Stimulated activated CD4-positive, alpha-beta T cell treated with anti-CD3 and anti-CD28 coated beads, TNF-alpha, amount 100 ng/mL, for 24 hours (primary cell): ENCODE measurements around the gene A4GALT.
"Not testable (repeated sequence)": the region's sequence is repeated elsewhere in the genome, so short reads cannot be mapped to it uniquely, and the experiment has no call there.

Source experiments
- DNase-seq, 3 experiments: peaks; one replicate each; pipeline ENCODE4 v3.0.0-alpha.2; 2020; ENCODE audit warnings: low read depth in 3 of 3

The A4GALT gene

DNA sequence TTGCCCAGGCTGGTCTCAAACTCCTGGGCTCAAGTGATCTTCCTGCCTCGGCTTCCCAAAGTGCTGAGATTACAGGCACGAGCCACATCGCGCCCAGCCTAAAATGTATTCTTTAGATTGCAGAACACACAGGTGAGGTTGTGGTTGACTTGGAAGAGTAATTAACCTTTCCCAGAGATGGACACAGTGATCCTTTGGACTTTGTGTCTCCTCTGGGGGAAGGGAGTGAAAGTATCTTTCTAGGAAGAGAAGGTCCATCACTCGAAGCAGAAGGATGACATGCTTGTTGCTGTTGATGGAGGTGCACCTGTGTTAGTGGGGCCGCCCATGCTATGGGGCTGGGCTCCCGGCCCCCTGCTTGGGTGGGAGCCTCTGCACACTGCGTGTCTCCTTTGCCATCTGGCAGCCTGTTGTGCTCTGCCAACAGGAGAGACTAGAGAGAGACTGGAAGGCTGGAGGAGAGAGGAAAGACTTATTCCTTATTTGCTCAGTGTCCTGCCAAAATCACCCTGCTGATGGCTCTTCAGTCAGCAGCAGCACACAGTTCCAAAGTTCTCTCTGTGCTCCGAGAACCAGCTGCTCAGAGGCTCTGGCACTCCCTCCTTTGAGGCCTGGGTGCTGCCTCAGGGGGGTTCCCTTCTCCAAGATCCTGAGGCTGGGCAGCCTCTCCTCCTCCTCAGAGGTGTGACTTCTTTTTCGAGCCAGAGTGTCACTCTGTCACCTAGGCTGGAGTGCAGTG, 38.4 kb downstream of the A4GALT start:
- no peak for DNase-seq

DNA sequence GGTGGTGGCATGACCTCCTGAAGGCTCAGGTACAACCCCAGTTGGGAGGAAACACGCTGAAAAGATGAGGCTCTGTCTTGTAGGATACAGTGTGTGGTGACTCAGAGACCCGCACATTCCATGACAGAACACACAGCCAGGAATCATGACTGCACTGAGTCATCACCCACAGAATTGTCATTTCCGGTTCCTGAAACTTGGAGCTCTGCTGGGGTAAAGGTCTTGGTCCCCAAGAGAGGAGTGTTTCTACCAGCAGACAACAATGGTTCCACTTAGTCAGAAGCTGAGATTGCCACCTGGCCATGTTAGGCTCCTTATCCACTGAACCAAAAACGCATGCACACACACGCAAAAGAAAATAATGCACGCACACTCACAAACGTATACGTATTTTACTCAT, 40.0 kb downstream of the A4GALT start:
- DNase-seq, result peak in 1 of 3 experiments; percentile 5

DNA sequence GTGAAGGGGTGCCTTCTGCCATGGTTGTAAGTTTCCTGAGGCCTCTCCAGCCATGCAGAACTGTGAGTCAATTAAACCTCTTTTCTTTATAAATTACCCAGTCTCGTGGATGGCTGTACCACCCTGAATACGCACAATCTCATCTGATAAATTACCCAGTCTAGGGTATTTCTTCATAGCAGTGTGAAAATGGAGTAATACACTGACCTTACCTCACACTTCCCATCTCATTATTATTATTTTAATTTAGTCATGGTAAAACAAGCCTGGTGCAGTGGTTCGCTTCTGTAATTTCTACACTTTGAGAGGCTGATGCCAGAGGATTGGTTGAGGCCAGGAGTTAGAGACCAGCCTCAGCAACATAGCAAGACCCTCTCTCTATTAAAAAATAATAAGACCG, 41.0 kb downstream of the A4GALT start:
- DNase-seq, result no peak

DNA sequence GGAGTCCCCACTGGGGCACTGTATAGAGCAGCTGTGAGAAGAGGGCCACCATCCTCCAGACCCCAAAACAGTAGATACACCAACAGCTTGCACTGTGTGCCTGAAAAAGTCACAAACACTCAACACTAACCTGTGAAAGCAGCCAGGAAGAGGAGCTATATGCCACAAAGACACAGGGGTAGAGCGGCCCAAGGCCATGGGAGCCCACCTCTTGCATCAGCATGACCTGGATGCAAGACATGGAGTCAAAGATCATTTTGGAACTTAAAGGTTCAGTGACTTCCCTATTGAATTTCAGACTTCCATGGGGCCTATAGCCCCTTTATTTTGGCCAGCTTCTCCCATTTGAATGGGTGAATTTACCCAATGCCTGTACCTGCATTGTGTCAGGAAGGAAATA, 41.8 kb downstream of the A4GALT start:
- no peak for DNase-seq

DNA sequence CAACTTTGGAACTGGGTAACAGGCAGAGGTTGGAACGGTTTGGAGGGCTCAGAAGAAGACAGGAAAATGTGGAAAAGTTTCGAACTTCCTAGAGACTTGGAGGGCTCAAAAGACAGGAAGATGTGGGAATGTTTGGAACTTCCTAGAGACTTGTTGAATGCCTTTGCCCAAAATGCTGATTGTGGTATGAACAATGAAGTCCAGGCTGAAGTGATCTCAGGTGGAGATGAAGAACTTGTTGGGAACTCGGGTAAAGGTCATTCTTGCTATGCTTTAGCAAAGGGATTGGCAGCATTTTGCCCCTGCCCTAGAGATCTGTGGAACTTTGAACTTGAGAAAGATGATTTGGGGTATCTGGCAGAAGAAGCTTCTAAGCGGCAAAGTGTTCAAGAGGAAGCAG, 42.7 kb downstream of the A4GALT start:
- not testable (repeated sequence) for DNase-seq

DNA sequence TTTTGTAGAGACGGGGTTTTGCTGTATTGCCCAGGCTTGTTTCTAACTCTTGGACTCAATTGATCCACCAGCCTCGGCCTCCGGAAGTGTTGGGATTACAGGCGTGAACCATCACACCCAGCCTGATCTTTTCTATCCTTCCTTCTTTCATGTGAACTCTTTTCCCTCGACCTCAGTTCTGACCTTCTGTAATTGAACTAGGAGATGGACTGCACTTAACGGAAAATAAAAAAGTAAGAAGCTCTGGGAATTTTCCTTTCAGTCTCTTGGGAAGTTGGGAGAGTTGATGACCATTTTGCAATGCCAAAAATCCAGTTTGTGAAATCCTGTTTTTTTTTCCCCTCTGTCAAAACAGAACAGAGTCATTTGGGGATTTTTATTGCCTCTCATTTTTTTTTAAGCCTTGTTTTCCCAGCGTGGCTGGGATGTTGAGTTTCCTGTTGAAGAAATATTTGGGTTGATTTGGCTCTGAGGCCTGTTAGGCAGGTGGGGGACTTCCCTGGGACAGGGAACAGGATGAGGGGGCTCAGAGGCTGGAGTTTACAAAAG, 44.5 kb downstream of the A4GALT start:
- DNase-seq, result no peak

DNA sequence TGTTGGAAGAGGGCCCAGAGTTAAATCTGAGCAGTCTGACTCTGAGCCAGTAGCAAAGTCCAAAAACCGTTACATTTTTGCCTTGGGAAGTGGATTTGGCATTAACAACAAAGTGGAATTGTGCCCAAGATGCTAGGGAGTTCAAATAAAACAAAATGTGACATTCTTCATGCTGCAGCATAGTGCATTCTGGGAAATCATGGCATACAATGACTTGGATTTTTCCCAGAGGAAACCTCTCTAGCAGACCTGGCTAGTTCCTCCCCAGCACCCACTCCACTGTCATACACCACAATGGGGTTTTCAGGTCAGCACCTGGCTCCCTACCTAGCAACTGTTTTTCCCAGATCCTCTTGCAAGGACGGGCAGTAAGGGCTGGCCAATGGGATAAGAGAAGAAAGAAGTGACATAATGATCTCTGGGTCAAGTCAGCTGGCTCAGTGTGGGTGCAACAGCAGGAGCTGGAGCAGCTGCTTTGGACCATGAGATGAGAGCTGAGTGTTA, 46.7 kb downstream of the A4GALT start:
- DNase-seq, result no peak

DNA sequence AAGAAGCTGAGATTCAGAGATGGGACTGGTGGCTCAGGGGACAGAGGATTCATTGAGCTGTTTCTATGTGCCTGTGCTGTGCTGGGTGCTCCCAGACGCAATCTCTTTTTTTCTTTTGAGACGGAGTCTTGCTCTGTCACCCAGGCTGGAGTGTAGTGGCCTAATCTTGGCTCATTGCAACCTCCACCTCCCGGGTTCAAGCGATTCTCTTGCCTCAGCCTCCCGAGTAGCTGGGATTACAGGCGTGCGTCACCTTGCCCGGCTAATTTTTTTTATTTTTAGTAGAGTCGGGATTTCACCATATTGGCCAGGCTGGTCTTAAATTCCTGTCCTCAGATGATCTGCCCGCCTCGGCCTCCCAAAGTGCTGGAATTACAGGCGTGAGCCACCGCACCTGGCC, 47.6 kb downstream of the A4GALT start:
- DNase-seq, result not testable (repeated sequence)

DNA sequence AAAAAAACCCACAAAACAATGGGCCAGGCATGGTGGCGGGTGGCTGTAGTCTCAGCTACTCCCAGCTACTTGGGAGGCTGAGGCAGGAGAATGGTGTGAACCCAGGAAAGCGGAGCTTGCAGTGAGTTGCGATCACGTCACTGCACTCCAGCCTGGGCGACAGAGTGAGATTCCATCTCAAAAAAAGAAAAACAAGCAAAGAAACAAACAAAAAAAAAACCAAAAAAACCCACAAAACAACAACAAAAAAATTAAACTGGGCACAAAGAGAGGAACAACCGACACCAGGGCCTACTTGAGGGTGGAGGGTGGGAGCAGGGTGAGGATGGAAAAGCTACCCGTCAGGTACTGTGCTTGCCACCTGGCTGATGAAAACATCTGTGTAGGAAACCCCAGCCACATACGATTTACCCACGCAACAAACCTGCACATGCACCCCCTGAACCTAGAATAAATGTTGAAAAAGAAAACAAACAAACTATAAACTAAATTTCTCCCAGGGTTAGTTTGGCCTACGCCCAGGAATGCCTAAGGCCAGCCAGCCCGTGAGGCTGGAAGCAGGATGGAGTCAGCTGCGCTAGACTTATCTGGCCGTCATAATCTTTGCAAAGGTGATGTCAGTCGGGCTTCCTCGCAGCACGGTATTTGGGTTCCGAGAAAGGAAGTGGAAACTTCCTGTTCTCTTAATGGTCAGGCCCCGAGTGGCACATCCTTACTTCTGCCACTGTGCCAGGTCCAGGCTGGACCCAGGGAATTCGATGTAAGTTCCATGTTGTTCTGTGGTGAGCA, 49.6 kb downstream of the A4GALT start:
- DNase-seq, result no peak

DNA sequence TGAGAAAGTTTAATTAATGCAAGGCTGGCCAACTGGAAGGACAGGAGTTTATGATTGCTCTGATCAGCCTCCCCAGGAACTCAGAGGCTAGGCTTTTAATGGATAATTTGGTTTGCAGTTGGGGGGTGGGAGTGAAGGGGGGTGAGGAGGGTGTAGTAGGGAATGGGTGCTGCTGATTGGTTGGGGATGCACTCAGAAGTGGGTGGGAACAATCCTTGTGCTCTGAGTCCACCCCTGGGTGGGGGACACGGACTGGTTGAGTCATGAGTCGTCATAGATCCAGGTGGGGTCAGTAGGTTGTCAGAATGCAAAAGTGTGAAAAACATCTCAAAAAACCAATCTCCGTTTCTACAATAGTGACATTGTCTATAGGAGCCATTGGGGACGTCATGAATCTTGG, 50.6 kb downstream of the A4GALT start:
- no peak for DNase-seq

DNA sequence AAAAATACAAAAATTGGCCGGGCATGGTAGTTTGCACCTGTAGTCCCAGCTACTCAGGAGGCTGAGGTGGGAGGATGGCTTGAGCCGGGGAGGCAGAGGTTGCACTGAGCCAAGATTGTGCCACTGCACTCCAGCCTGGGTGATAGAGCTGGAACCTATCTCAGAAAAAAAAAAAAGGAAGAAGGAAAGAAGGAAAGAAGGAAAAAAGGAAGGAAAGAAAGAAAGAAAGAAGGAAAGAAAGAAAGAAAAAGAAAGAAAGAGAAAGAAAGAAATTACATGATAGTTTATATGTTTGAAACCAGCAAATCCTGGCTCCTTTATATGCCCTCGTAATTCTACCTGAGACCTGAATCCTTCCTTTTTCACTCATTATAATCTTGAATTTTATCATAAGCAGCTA, 54.3 kb downstream of the A4GALT start:
- DNase-seq, result not testable (repeated sequence)

DNA sequence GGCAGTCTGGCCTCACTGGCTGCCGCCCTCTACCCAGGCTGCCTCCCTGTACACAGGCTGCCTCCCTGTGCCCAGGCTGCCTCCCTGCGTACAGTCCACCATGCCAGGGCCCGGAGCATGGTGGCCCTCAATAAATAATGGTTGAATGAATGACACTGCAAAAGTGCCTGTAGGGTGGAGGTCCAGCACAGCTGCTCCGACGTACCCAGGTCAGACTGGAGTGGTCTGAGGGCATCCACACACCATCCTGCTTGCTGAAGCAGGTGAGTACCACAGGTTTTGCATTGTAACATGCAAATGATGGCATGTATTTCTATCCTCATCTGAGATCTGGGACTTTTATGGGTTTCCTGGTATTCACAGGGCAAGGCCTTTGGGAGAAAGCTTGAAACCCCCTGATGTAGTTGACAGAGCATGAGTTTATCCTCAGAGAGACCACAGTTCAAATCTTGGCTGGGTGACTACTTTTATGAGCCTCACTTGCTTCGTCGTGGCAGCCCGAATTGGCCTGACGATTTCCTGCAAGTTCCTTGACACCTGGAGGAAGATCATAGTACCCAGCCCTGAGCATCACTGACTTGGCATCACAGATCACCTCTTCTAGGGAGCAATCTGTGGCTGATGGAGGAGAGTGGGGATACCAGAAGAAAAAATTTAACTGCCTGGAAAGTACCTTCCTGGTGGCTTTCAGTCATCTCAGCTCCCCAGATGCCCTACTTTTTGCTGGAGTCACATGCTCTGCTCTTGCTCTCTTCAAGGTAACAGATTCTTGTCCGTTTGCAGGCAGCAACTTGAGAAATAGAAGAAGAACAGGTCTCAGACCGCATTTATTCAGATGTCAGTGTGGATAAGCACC, 55.5 kb downstream of the A4GALT start:
- DNase-seq, result no peak

DNA sequence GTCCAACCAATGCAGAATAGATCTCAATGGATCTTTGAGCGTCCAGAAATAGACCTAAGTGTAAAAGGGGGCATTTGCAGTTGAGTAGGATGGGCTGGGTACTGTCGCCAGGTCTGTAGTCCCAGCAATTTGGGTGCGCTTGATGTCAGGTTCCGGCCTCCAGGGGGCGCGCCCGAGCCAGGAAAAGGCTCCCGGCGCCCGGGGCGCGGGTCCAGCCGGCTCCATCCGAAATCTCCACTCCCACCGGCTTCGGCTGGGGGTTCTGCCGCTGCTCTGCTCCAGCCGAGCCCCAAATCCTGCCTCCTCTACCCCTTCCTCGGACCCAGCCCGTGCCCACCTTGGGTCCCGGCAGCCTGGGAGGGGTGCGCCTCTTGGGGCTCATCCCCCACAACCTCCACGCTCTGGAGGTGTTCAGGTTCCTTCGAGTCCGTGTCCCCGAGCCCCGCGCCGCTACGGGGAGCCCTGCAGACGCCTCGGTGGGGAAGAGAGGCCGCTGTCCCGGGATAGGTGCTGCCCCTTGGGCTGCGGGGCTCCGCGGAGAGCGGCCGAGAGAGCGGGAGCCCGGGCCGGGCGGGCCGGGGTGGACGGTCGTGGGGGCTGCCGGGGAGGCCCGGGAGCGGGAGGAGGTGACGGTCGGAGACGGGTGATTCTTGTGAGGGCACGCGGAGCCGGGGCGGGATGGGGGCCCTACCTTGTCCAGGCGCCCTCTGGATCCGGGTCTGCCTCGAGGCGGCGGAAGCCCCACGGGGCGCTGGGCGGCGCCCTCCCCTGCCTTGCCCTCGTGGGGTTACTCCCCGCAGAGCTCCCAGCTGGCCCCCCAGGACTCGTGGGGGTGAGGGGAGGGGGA, 58.5 kb downstream of the A4GALT start:
- DNase-seq, result peak; percentile 57 to 79 (median 67)

DNA sequence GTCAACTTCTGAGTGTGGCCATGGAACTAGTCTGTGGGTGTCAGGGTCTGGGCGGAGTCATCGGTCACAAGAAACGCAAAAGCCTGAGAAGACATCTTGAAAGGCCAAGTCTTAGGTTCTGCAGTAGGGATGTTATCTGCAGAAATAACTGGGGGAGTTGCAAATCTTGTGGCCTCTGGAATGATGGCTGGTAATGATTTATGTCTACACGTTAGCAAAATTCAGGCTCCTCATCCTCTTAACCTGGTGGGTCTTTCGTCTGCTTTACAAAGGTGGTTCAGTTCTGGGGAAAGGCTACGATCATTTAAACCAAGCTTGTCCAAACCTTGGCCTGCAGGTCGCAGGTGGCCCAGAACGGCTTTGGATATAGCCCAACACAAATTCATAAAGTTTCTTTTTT, 64.1 kb downstream of the A4GALT start:
- no peak for DNase-seq

DNA sequence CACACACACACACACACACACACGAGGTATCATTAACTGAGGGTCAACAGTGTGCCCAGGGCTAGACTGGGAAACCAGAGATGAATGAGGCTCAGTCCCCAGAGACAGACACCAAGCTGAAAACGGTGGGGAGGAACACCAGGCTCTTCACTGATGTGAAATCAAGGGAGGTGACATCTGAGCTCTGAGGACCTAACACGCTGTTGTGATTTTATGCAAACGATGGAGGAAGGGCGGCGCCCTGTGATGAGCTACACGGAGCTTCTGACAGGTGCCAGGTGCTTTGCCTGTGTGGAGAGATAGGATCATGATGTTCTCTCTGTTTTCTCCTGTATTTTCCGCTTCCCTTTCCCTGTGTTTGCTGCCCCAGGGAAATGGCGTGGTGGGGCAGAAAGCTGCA, 65.0 kb downstream of the A4GALT start:
- DNase-seq, result no peak

DNA sequence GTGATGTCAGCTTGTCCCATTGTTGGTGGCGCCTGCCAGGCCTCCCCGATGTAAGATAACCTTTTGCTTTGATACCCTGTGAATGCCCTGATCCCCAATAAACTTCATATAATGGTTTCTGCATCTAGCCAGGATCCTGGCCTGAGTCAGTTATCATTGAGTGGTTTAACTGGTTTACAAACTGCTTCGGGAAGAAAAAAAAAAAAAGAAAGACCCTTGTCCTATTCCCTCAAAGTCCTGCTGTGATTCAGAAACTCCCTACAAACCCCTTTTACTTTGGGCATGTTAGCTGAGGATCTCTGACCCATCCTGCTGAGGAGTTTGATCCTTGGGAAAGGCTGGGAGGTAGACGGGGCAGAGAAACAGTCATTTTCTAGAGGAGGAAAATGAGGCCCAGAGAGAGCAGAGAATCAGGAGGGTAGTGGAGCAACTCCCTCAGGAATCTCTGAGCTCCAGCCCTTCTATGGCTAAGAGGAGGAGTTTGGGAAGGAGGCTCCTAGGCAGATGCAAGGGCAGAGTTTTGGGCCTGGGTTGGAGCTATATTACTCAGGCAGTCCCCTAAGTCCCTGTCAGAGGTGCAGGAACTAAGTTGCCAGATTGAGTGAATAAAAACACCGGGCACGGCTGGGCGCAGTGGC, 66.1 kb downstream of the A4GALT start:
- no peak for DNase-seq

DNA sequence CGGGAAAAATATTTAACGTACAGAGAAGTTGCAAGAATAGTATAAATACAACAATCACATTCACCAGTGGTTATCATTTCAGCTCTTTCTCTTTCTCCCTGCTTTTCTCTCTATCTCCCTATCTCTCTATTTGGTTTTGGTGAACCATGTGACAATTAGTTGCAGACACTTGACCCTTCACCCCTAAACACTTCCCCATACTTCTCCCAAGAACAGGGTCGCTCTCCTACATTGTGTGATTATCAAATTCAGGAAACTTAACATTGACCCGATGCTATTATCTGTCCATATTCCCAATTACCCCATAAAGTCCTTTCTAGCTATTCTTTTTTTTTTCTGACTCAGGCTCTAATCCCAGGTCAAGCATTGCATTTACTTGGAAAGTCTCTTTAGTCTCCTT, 66.7 kb downstream of the A4GALT start:
- DNase-seq, result no peak

DNA sequence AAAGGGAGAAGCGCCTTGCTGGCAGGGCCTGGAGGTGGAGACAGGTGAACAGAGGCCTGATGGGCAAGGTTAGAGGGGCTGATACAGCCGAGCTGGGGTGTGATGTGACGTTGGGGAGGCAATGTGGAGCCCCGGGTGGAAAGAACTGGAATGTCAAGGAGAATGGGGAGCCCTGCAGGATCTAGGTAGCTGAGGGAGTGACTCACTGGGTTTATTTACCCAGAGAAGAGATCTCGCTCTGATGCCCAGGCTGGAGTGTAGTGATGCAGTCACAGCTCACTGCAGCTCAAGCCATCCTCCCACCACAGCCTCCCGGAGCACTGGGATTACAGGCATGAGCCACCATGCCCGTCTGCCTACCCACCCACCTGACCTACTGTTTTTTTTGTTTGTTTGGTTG, 69.5 kb downstream of the A4GALT start:
- no peak for DNase-seq

DNA sequence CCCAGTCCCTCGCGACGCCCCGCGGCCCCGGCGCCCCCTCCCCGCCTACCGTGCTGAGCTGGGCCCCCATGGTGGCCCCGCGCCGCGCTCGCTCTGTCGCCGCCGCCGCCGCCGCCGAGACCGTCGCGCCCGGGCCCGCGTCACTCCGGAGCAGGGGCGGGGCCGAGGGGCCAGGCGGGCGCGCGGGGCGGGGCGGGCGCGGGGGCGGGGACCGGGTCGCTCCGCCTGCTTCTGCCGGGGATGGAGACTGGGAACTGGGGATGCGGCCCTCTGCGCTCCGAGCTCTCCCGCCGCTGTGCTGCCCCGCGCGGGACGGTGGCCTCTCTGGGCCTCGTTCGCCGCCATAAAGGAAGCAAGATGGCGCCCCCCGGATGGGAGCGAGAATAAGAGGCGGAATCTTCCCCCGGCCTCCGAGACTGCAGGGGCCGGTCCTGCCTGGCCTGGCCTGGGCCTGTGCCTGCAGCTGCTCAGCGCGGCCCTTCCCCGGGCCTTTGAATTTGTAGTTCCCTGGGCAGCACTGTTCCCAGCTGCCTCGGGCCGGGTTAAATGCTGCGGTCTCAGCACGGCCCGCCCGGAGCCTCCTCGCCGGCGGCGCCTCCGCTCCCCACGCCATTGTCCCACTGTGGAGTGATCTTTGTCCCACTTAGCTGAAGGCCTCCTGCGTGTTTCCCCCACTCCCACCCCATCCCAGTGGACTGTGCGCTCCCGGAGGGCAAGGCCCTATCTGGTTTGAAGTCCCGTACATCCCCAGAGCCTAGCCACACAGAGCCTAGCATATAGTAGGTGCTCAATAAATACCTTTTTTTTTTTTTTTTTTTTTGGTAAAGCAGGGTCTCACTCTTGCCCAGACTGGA, 71.2 kb downstream of the A4GALT start, which contains the start of gene CYB5R3:
CYB5R3 (minus strand) TSS at position 147 of the 854 bp plus-strand sequence; CDS start at position 70, 77 bp downstream.
- peak; percentile 54 to 83 (median 69) for DNase-seq
